ENCODE data around the gene GPC6.

Gene GPC6

DNA sequence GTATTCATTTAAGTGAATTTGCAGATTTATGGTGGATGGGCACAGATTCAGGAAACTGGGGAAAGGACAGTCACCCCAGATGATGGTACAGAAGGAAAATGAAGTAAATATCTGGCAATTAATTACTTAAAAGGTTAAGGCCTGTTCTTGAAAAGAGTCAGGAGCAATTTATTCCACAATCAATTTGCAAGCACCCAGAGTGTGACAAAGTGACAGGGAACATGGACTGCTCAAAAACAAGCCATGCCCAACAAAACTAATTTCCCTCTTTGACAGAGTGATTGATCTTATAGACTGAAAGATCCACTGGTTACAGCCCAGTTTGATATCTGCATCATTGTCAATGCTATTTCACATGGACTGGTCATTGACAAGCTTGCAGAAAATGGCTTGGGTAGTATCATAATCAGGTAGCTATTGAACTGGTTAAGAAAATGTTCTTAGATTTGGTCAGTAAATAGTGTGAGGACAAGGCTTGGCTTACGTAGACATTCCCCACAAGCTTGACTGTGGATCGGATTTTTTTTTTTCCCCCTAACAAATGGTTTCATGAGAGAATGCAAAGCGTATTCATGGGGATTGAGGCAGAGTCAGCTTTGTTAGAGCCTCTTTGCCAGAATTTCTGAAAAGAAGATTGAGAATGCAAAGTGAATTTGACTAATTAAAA, 584.6 kb downstream of the GPC6 start:
- H3K4me3 ChIP-seq (ENCODE audit: low read length) = no peak overlapping the region
- DNase-seq (ENCODE audit: low read depth) = no peak
- TF ChIP-seq, protein P1, sequence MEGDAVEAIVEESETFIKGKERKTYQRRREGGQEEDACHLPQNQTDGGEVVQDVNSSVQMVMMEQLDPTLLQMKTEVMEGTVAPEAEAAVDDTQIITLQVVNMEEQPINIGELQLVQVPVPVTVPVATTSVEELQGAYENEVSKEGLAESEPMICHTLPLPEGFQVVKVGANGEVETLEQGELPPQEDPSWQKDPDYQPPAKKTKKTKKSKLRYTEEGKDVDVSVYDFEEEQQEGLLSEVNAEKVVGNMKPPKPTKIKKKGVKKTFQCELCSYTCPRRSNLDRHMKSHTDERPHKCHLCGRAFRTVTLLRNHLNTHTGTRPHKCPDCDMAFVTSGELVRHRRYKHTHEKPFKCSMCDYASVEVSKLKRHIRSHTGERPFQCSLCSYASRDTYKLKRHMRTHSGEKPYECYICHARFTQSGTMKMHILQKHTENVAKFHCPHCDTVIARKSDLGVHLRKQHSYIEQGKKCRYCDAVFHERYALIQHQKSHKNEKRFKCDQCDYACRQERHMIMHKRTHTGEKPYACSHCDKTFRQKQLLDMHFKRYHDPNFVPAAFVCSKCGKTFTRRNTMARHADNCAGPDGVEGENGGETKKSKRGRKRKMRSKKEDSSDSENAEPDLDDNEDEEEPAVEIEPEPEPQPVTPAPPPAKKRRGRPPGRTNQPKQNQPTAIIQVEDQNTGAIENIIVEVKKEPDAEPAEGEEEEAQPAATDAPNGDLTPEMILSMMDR (conservative IDR thresholded peaks at IDR 0.05; ENCODE audit: low read length) = no peak

DNA sequence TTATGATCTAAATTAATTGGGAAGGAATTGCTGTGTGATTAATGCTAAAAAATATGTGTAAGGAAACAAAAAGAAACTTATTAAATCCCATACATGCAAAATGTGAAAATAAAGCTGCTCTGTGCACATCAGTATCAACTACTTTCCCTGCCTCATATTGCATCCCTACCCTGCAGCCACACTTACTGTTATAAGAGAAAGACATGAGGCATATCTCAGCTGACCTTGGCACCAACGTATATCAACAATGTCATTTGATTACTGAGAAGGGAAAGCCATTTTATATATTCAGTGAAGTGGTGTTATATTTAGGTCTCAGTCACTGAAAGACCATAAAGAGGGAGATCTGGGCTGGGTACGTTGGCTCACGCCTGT, 585.1 kb downstream of the GPC6 start:
- TF ChIP-seq, protein P1 (conservative IDR thresholded peaks at IDR 0.05; ENCODE audit: low read length) = no peak
- H3K4me3 ChIP-seq (ENCODE audit: low read length) = no peak overlapping the region
- no peak for DNase-seq (ENCODE audit: low read depth)

DNA sequence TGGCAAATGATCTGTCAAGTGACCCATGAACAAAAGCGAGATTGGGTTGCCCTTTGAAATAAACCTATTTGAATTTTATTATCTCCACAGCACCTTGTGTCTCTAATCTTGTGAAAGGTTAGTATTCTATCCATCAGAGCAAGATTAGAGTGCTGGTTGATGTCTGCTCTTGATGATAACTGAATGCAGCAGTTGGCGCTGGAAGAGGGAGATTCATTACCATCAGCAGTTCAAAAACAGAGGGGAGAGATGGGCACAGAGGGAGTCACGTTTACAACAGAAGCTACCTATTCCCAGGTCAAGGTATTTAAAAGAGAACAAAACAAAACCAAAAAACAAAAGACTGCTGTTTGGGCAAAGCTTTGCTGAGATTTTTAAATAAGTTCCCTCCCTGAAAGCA, 588.1 kb downstream of the GPC6 start:
- no peak for DNase-seq (ENCODE audit: low read depth)
- TF ChIP-seq, protein P1 (conservative IDR thresholded peaks at IDR 0.05; ENCODE audit: low read length) = no peak
- H3K4me3 ChIP-seq (ENCODE audit: low read length) = no peak overlapping the region

DNA sequence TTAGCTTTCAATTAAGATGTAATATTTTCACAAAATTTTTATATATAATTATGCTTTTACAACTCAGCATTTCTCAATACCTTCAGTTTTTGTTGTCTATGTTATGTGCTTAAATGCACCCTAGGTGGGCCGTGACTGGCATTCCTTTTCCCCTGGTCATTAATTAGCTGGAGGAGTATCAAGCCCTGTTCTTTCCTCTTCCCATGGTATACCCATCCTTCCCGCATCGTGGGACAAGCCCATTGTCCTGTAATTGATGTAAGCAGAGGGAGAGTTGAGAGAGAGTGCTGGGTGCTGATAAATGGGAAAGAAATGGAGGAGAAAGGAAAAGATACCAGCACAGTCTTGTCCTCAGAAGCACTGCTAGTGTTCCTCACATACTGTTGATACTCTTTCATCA, 591.7 kb downstream of the GPC6 start:
- DNase-seq (ENCODE audit: low read depth) = no peak
- H3K4me3 ChIP-seq (ENCODE audit: low read length) = no peak overlapping the region
- TF ChIP-seq, protein P1 (conservative IDR thresholded peaks at IDR 0.05; ENCODE audit: low read length) = no peak

DNA sequence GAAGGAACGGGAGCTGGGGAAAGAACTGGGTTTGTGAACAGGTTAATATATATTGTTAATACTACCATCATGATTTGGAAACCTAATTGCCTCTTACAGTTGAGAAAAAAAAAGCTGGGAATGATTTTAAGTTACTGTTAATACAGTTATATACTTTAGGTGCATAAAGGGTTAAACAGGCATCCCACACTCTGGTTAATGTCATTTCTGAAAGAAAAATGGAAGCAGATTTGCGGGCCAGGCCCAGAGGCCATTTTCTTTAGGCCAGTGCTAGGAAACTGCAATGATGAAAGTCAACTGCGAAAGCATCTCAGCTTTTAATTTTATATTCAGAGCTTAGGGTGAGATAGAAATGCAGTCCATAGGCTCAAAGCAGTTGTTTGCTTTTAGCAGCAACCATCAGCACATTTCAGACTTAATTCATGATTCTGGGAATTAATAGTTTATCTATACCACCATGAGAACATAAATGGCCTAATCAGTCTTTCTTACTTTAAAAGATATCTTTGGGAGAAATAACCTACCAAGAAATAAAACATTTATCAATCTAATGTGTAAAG, 592.8 kb downstream of the GPC6 start:
- H3K4me3 ChIP-seq (ENCODE audit: low read length) = no peak overlapping the region
- TF ChIP-seq, protein P1 (conservative IDR thresholded peaks at IDR 0.05; ENCODE audit: low read length) = no peak
- DNase-seq (ENCODE audit: low read depth) = no peak

DNA sequence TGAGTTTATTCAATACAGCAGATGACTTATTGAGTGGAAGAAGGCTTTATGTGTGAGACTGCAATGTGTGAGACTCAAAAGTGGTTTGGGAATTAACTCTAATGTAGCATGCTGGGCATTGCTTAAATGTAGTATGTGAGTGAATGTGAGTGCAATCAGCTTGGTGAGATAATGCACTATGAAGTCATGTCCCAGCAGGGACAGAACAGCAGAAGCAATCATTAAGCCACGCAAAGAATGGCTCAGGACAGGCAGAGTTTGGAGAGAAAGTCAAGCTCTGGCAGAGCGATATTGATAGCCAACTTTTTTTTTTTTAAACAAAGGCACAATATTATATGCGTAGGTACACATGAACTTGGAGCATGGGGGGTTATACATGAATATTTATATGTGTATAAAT, 597.7 kb downstream of the GPC6 start:
- no peak for DNase-seq (ENCODE audit: low read depth)
- TF ChIP-seq, protein P1 (conservative IDR thresholded peaks at IDR 0.05; ENCODE audit: low read length) = no peak
- no peak overlapping the region for H3K4me3 ChIP-seq (ENCODE audit: low read length)

DNA sequence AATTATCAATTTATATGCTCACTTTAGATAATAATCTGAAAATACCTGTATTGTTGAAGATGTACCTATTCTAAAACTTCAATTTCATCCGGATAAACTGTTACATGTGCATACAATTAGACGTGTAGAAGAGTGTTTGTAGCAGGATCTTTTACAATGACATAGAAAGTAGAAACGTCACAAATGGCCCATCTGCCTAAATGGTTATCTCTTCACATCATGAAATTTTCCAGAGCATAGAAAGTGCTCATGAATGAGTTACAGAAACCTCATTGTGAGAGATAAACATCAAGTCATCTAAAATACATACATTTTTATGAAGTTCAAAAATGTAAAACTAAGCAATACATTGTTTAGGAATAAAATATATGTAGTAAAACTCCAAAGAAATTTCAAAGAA, 607.4 kb downstream of the GPC6 start:
- DNase-seq (ENCODE audit: low read depth) = no peak
- H3K4me3 ChIP-seq (ENCODE audit: low read length) = no peak overlapping the region
- TF ChIP-seq, protein P1 (conservative IDR thresholded peaks at IDR 0.05; ENCODE audit: low read length) = no peak
